ENCODE measurements around the gene PPP2R2B.

Gene PPP2R2B

GRCh38 chr5:146699664-146700418 lies 178.7 kb downstream of the PPP2R2B start:
- DNase-seq (ENCODE audit: low read depth in 2 of 2), result no peak

DNA sequence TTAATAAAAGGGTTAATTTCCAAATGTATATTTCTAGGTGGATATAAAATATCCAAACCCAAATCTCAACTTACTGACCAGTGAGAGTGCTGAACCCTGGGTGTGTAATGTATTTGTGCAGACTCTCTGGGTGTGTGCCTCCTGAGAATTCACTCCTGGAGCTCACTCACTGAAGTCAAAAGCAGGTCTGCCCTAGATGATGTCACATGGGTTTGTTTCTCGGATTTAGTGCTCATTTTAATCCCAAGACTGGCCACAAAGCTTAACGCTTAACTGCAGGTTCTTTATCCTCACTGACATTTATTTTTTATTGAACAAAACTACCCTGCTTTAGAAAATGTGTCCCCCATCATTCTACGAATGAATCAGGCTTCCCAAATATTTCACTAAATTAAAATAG lies 179.4 kb downstream of the PPP2R2B start:
- no peak for DNase-seq (ENCODE audit: low read depth in 2 of 2)

- DNase-seq (ENCODE audit: low read depth in 2 of 2), result no peak
Measured at GRCh38 chr5:146698651-146699050, 179.9 kb downstream of the PPP2R2B start.

GRCh38 chr5:146697211-146697610 lies 181.3 kb downstream of the PPP2R2B start:
- no peak for DNase-seq (ENCODE audit: low read depth in 2 of 2)

DNA sequence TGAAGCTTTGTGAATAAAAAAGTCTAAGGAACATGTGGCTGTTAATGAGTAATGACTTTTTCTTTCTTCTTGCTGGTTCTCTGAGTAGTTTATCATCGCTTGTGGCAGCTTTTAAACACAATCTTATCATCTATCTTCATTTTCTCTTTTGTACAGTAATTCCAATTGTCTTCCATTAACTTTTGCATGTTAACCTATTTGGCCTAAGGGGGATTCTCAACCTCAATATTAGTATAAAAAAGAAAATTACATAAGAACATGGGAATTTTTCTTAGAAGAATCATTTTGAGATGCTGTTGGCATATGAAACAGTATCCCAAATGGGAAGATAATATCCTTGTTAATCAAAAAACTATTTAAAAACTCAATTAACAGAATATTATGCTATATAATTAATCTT lies 182.9 kb downstream of the PPP2R2B start:
- no peak for DNase-seq (ENCODE audit: low read depth in 2 of 2)

DNA sequence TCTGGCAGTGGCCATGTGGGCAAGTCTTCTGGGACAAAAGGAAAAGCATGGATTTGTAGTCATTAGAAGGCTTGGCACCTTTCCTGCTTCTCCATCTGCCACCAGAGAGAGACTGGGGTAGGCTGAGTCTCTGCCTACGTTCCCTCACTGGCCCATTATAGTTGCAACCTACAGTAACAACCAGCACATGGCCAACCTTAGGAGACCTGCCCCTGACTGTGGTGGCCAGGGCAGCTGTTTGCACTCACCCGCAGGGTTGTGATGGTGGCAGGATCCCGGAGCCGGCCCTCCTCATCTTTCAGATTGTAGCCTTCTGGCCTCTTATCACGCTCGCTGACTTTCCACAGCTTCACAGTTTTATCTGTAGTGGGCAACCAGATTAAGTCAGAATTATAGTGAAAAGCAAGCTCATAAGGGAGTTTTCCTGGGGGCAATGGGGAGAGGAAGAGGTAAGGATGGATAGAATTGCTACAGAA lies 187.6 kb downstream of the PPP2R2B start:
- DNase-seq (ENCODE audit: low read depth in 2 of 2), result no peak

GRCh38 chr5:146687630-146688029 lies 190.9 kb downstream of the PPP2R2B start:
- DNase-seq (ENCODE audit: low read depth in 2 of 2), result no peak

GRCh38 chr5:146683861-146684260 lies 194.7 kb downstream of the PPP2R2B start:
- no peak for DNase-seq (ENCODE audit: low read depth in 2 of 2)

DNA sequence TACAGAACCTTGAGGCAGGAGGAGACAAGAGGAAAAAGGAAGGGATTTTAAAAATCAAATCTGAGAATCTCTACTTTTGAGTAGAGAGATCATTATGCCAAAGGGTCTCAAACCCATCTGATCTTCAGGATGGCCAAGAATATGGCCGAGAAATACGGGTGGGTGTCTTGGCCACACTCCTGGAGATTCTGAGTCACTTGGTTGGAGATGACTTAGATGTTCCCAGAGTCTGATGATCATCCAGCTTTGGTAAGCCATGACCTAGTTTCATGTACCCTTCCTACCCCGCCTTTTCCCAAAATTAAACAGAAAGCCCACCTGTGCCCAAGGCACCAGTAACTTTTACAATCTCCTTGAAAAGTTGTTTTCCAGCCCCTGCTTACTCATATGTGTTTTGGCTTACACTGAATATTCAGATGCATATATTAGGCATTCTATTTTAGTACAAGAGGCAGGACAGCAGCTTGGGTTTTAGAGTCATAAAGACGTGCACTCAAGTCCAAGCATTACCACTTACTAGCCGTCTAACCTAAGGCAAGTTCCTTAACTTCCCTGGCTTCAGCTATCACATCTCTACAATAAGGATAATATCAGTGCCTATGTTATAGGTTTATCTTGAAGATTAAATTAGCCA lies 195.5 kb downstream of the PPP2R2B start:
- DNase-seq (ENCODE audit: low read depth in 2 of 2), result no peak

GRCh38 chr5:146681585-146682105 lies 196.9 kb downstream of the PPP2R2B start:
- no peak for DNase-seq (ENCODE audit: low read depth in 2 of 2)

DNA sequence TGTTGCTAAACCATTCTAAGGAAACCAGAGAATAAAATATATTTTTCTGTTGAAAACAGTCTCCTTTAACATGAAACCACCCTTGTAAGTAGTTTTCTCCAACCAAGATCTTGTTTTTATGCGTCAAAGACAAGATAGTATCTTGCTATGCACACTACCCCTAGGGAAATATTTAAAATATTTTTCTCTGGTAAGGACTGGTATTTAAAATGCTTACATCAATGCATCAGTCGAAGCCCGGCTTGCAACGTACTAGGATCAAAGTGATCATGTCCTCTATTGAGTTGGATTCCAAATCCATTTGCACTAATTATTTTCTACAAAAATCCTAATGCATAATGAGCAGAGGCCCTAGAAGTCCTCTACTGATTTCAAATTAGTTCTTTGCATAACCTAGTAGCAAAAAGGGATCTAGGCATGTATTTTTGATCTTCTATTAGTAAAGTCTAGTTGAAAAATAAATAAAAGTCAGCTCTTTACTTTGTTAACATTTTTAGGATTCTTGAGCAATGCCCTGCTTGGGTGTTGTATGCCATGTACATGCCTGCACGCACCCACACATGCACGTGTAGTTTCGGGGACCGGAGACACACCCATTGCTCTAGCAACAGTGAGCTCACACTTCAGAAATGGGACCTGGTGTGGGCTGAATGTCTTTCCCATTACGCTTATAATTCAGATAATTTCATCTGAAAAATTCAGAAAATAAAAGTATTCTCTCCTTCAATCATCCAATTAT lies 197.5 kb downstream of the PPP2R2B start:
- no peak for DNase-seq (ENCODE audit: low read depth in 2 of 2)

DNA sequence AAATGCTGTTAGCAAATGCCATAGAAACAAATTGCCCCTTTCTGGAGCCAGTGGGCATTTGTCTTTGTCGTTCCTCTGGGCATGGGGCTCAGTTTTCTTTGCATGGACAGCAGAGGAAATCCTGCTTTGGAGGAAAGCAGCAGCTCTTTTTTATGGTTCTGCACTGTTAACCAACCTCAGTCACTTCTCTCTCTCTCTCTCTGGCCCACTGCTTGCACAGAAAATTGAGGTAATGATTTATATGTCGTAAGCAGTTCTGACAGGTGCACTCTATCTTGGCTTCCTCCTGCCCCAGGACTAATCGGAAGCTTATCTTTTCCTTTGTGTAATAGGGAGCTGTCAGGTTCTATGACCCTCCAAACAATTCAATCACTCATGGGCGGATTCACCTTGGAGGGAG lies 202.9 kb downstream of the PPP2R2B start:
- DNase-seq (ENCODE audit: low read depth in 2 of 2), result no peak

- DNase-seq (ENCODE audit: low read depth in 2 of 2), result no peak
Measured at GRCh38 chr5:146672866-146673265, 205.7 kb downstream of the PPP2R2B start.

DNA sequence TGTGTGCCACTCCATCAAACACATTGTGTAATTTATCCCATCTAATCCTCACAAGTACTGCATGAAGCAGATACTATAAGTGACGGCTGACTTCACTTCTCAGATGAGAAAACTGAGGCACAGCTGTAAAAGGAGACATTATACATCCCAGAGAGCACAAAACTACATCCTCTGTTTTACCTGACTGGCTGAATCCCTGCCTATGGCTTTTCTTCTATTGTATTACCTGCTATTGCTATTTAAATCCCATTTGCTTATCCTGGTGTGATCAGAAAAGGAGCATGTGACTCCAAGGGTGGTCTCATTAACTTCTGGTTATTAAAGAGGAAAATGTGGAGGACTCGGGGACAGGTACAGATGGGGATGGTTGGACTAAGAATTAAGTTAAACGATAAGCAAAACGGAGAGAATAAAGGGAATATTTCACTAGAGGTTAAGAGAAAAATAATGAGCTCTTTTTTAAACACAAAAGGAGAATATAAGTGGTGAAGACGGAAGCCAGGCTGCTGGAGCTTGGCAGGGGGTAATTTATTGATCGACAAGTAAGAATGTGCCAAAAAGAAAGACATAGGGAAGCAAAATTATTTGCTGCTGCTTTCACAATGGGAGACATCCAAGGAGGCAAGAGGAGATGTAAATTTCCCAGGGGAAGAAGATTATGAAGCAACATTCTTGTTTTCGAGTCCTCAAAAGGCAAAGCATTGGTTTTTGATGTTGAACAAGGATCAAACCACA lies 206.8 kb downstream of the PPP2R2B start:
- DNase-seq (ENCODE audit: low read depth in 2 of 2), result no peak

DNA sequence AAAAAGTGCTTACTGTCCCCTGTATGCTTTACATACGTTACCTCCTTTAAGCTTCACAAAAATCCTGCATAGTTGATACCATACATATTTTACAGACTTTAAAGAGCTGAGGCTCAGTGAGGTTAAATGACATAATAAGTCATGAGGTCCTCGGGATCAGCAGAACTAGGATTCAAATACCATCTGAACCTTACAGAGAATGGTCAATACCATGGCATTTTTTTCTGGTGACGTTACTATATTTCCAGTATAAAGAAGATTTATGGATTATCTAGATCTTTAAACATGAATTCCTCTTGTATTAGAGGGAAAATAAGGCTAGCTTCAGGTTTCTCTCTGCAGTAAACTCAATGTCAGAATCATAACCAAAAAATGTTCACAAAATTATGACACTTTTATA lies 208.9 kb downstream of the PPP2R2B start:
- no peak for DNase-seq (ENCODE audit: low read depth in 2 of 2)

DNA sequence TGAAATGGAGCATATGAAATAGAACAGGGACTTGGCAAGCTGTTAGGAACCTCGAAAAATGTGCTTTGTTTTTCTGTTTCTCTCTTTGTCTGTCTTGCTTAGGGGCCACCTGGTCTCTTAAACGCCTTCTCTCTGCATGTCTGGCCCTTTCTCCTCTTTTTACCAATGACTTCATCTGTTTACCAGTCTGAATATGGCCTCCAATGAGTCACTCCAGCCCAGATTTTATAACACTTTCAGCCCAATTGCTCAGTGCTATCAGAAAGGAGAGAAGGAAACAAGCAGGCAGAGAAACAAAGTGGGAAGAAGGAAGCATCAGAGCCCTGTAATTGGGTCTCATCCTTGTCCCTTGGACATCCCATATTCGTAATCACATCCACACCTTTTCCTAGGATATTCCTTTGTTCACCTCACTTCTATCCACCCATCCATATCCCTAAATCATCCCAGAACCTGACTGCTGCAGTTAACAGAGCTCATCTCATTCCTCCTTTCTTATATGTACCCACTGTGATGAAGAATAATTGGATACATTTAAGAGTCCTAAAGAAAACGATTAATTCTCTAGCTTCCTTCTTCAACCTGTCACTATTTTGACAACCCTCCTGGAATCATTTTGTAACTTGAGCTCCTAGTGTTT lies 210.8 kb downstream of the PPP2R2B start:
- no peak for DNase-seq (ENCODE audit: low read depth in 2 of 2)

GRCh38 chr5:146662229-146662628 lies 216.3 kb downstream of the PPP2R2B start:
- no peak for DNase-seq (ENCODE audit: low read depth in 2 of 2)

GRCh38 chr5:146660376-146660960 lies 218.1 kb downstream of the PPP2R2B start:
- DNase-seq (ENCODE audit: low read depth in 2 of 2), result no peak

- DNase-seq (ENCODE audit: low read depth in 2 of 2), result no peak
Measured at GRCh38 chr5:146659961-146660360, 218.6 kb downstream of the PPP2R2B start.

GRCh38 chr5:146656703-146657102 lies 221.9 kb downstream of the PPP2R2B start:
- DNase-seq (ENCODE audit: low read depth in 2 of 2), result no peak

- no peak for DNase-seq (ENCODE audit: low read depth in 2 of 2)
Measured at GRCh38 chr5:146653560-146653959, 225.0 kb downstream of the PPP2R2B start.

Data from stimulated activated CD4-positive, alpha-beta T cell treated with anti-CD3 and anti-CD28 coated beads, Interleukin-1b, Interleukin-23, amount 100 ng/mL, for 1 hour (primary cell).